HEK293 (cell line): ENCODE results near the gene DMRTA2.

Experiments
- BCL11B ChIP-seq: fragments of 450-650 bp; formaldehyde crosslinking; IDR thresholded peaks from 2 replicates; pipeline ENCODE4 v1.5.1; 2016; ENCODE audit warnings: low read depth, missing biosample characterization, missing genetic modification characterization
- BCL6B ChIP-seq: fragments of 450-650 bp; formaldehyde crosslinking; IDR thresholded peaks from 2 replicates; pipeline ENCODE4 v1.5.1; 2017; ENCODE audit warnings: missing biosample characterization, missing genetic modification characterization
- GLIS1 ChIP-seq: fragments of 450-650 bp; formaldehyde crosslinking; IDR thresholded peaks from 2 replicates; pipeline ENCODE4 v1.5.1; 2016; ENCODE audit warnings: missing biosample characterization, missing genetic modification characterization
- HOXA7 ChIP-seq: sonication (generic); formaldehyde crosslinking; IDR thresholded peaks from 2 replicates; pipeline ENCODE4 v1.8.1; 2022; ENCODE audit warnings: missing genetic modification reagents, borderline replicate concordance
- KLF16 ChIP-seq: fragments of 450-650 bp; formaldehyde crosslinking; IDR thresholded peaks from 2 replicates; pipeline ENCODE4 v1.5.1; 2017; ENCODE audit warnings: missing biosample characterization, missing genetic modification characterization
- OVOL3 ChIP-seq: fragments of 450-650 bp; formaldehyde crosslinking; IDR thresholded peaks from 2 replicates; pipeline ENCODE4 v1.5.1; 2016; ENCODE audit warnings: missing biosample characterization, missing genetic modification characterization
- PATZ1 ChIP-seq: fragments of 450-650 bp; formaldehyde crosslinking; IDR thresholded peaks from 2 replicates; pipeline ENCODE4 v1.5.1; 2016; ENCODE audit warnings: missing biosample characterization, missing genetic modification characterization
- PRDM10 ChIP-seq: fragments of 450-650 bp; formaldehyde crosslinking; IDR thresholded peaks from 2 replicates; pipeline ENCODE4 v1.5.1; 2016; ENCODE audit warnings: missing biosample characterization, missing genetic modification characterization
- SCRT2 ChIP-seq: fragments of 450-650 bp; formaldehyde crosslinking; IDR thresholded peaks from 2 replicates; pipeline ENCODE4 v1.5.1; 2016; ENCODE audit warnings: missing biosample characterization, missing genetic modification characterization
- SP3 ChIP-seq: fragments of 450-650 bp; formaldehyde crosslinking; IDR thresholded peaks from 2 replicates; pipeline ENCODE4 v1.5.1; 2016; ENCODE audit warnings: missing biosample characterization, missing genetic modification characterization
- WT1 ChIP-seq: fragments of 450-650 bp; formaldehyde crosslinking; IDR thresholded peaks from 2 replicates; pipeline ENCODE4 v1.5.1; 2016; ENCODE audit warnings: missing biosample characterization, missing genetic modification characterization
- ZBTB10 ChIP-seq: fragments of 450-650 bp; formaldehyde crosslinking; IDR thresholded peaks from 2 replicates; pipeline ENCODE4 v1.5.1; 2016; ENCODE audit warnings: missing biosample characterization, missing genetic modification characterization
- ZBTB17 ChIP-seq: fragments of 450-650 bp; formaldehyde crosslinking; IDR thresholded peaks from 2 replicates; pipeline ENCODE4 v1.5.1; 2016; ENCODE audit warnings: missing biosample characterization, missing genetic modification characterization
- ZBTB20 ChIP-seq: fragments of 450-650 bp; formaldehyde crosslinking; IDR thresholded peaks from 2 replicates; pipeline ENCODE4 v1.5.1; 2016; ENCODE audit warnings: missing biosample characterization, missing genetic modification characterization
- ZBTB8A ChIP-seq: fragments of 450-650 bp; formaldehyde crosslinking; IDR thresholded peaks from 2 replicates; pipeline ENCODE4 v1.5.1; 2016; ENCODE audit warnings: missing biosample characterization, missing genetic modification characterization
- ZNF157 ChIP-seq: fragments of 450-650 bp; formaldehyde crosslinking; IDR thresholded peaks from 2 replicates; pipeline ENCODE4 v1.5.1; 2016; ENCODE audit warnings: missing biosample characterization, missing genetic modification characterization
- ZNF23 ChIP-seq: fragments of 450-650 bp; formaldehyde crosslinking; IDR thresholded peaks from 2 replicates; pipeline ENCODE4 v1.5.1; 2016; ENCODE audit warnings: missing biosample characterization, missing genetic modification characterization, borderline replicate concordance
- ZNF266 ChIP-seq: fragments of 450-650 bp; formaldehyde crosslinking; IDR thresholded peaks from 2 replicates; pipeline ENCODE4 v1.5.1; 2016; ENCODE audit warnings: missing biosample characterization, missing genetic modification characterization, low read depth
- ZNF354C ChIP-seq: fragments of 450-650 bp; formaldehyde crosslinking; IDR thresholded peaks from 2 replicates; pipeline ENCODE4 v1.5.1; 2016; ENCODE audit warnings: missing biosample characterization, missing genetic modification characterization, low read depth, borderline replicate concordance
- ZNF394 ChIP-seq: fragments of 450-650 bp; formaldehyde crosslinking; IDR thresholded peaks from 2 replicates; pipeline ENCODE4 v1.5.1; 2016; ENCODE audit warnings: missing biosample characterization, missing genetic modification characterization, mild to moderate bottlenecking, moderate library complexity, borderline replicate concordance
- ZNF510 ChIP-seq: fragments of 450-650 bp; formaldehyde crosslinking; IDR thresholded peaks from 2 replicates; pipeline ENCODE4 v1.5.1; 2018; ENCODE audit warnings: mild to moderate bottlenecking, missing genetic modification characterization, missing biosample characterization; ENCODE audit not compliant: insufficient replicate concordance
- ZNF513 ChIP-seq: fragments of 450-650 bp; IDR thresholded peaks from 2 replicates; pipeline ENCODE4 v1.5.1; 2018; ENCODE audit warnings: missing biosample characterization, missing genetic modification characterization
- ZNF585B ChIP-seq: fragments of 450-650 bp; formaldehyde crosslinking; IDR thresholded peaks from 2 replicates; pipeline ENCODE4 v1.5.1; 2016; ENCODE audit warnings: missing biosample characterization, missing genetic modification characterization
- ZNF623 ChIP-seq: fragments of 450-650 bp; formaldehyde crosslinking; IDR thresholded peaks from 2 replicates; pipeline ENCODE4 v1.5.1; 2016; ENCODE audit warnings: missing biosample characterization, missing genetic modification characterization
- ZNF654 ChIP-seq: fragments of 450-650 bp; formaldehyde crosslinking; IDR thresholded peaks from 2 replicates; pipeline ENCODE4 v1.5.1; 2016; ENCODE audit warnings: low read depth, missing biosample characterization, missing genetic modification characterization
- ZNF792 ChIP-seq: fragments of 450-650 bp; formaldehyde crosslinking; IDR thresholded peaks from 2 replicates; pipeline ENCODE4 v1.5.1; 2016; ENCODE audit warnings: missing biosample characterization, missing genetic modification characterization

Gene DMRTA2

GRCh38 chr1:50423670-50424000 is 392 bp upstream of the DMRTA2 start (continued):
- TF ChIP-seq BCL6B (tag by site-specific recombination) (no peak), OVOL3 (tag by site-specific recombination) (no peak), ZBTB8A (tag by site-specific recombination) (0 out of 2 replicates have a peak, but pooled peaks have one; percentile 12), ZNF623 (tag by site-specific recombination) (no peak), ZNF585B (tag by site-specific recombination) (no peak), BCL11B (tag by site-specific recombination) (no peak), ZNF157 (no peak), ZNF23 (tag by site-specific recombination) (no peak), ZNF513 (tag by site-specific recombination) (no peak), HOXA7 (CRISPR knock-in tag) (no peak), ZBTB17 (tag by site-specific recombination) (0 out of 2 replicates have a peak, but pooled peaks have one; percentile 53), ZNF394 (tag by site-specific recombination) (no peak), ZNF510 (tag by site-specific recombination) (no peak), PATZ1 (tag by site-specific recombination) (peak; percentile 28; the same call in 1 of the 2 replicates), KLF16 (no peak), GLIS1 (tag by site-specific recombination) (no peak), WT1 (tag by site-specific recombination) (no peak), SCRT2 (tag by site-specific recombination) (no peak), SP3 (tag by site-specific recombination) (peak; percentile 33; the same call in 1 of the 2 replicates), ZNF654 (tag by site-specific recombination) (no peak), ZNF354C (tag by site-specific recombination) (no peak), ZNF266 (tag by site-specific recombination) (no peak), ZNF792 (tag by site-specific recombination) (no peak), ZBTB10 (tag by site-specific recombination) (peak; percentile 41; the same call in 1 of the 2 replicates), PRDM10 (tag by site-specific recombination) (no peak), ZBTB20 (tag by site-specific recombination) (0 out of 2 replicates have a peak, but pooled peaks have one; percentile 24)
